Transverse colon (tissue), 4 donors: ENCODE measurements around the gene RAB36.

Source experiments
- CTCF ChIP-seq, 5 experiments: fragments of 200-600 bp in 3 of 5; fragments of 450-650 bp in 2 of 5; sonication (generic) in 3 of 5; IDR thresholded peaks; 1 replicate in 2 of 5; 2 replicates in 3 of 5; pipeline ENCODE4 v1.5.1; 2016 to 2017; ENCODE audit warnings: antibody characterized with exemption in 5 of 5, inconsistent platforms in 3 of 5, mild to moderate bottlenecking in 2 of 5, moderate library complexity in 1 of 5
- EP300 ChIP-seq: sonication (generic); formaldehyde crosslinking; IDR thresholded peaks from one replicate; pipeline ENCODE4 v1.6.1; 2017; ENCODE audit warnings: antibody characterized with exemption, low read depth
- POLR2A ChIP-seq: fragments of 450-650 bp; IDR thresholded peaks from one replicate; pipeline ENCODE4 v1.6.1; 2016; ENCODE audit warnings: antibody characterized with exemption, mild to moderate bottlenecking, moderate library complexity
- POLR2AphosphoS5 ChIP-seq, 3 donors: sonication (generic); formaldehyde crosslinking; IDR thresholded peaks; one replicate each; pipeline ENCODE4 v1.6.1; 2016; ENCODE audit warnings: antibody characterized with exemption in 3 of 3

GRCh38 chr22:23106906-23107367, 38.3 kb upstream of the RAB36 start:
- TF ChIP-seq CTCF (IDR thresholded peaks at IDR 0.05) (no peak), POLR2AphosphoS5 (IDR thresholded peaks at IDR 0.05) (no peak), POLR2A (no peak), EP300 (no peak)
